Keratinocyte (primary cell): ENCODE data around the gene AEN. TPM values are rescaled to one million over a fixed set of nuclear protein-coding genes. Genes with fewer than 3 reads are reported as not detected.
A peak's percentile ranks its signal among the peaks of the same experiment; 100 is the strongest.

Experiments
- DNase-seq: peaks from one replicate; pipeline ENCODE4 v3.0.0-alpha.2; 2011; ENCODE audit warnings: low read depth, missing footprints, low spot score
- FAIRE-seq: peaks from 2 replicates; lab custom pipeline; 2011; peaks lifted over from hg19 to GRCh38; lab: Jason Lieb, UNC
- H2AFZ ChIP-seq: 2 replicates; pipeline ENCODE4 v1.6.0; 2012; ENCODE audit warnings: low read length, control low read depth, inconsistent platforms; ENCODE audit not compliant: control insufficient read depth
- H3K27ac ChIP-seq: 2 replicates; pipeline ENCODE4 v1.5.1; 2011; ENCODE audit warnings: low read length; ENCODE audit not compliant: control insufficient read depth, insufficient read depth
- H3K27me3 ChIP-seq: 3 replicates; pipeline ENCODE4 v1.6.0; 2011; ENCODE audit warnings: low read length; ENCODE audit not compliant: control insufficient read depth, insufficient read depth; ENCODE audit errors: extremely low read depth
- H3K36me3 ChIP-seq, 2 experiments: 2 replicates in 1 of 2; 3 replicates in 1 of 2; pipeline ENCODE4 v1.5.1; 2011; ENCODE audit warnings: low read length in 2 of 2, mild to moderate bottlenecking in 1 of 2; ENCODE audit not compliant: control insufficient read depth in 2 of 2, insufficient read depth in 2 of 2; ENCODE audit errors: extremely low read depth in 1 of 2
- H3K4me1 ChIP-seq: 3 replicates; pipeline ENCODE4 v1.5.1; 2011; ENCODE audit warnings: low read length; ENCODE audit not compliant: control insufficient read depth, insufficient read depth; ENCODE audit errors: extremely low read depth
- H3K4me2 ChIP-seq: 3 replicates; pipeline ENCODE4 v1.6.0; 2011; ENCODE audit warnings: low read depth, low read length; ENCODE audit not compliant: control insufficient read depth, insufficient read depth; ENCODE audit errors: extremely low read depth
- H3K4me3 ChIP-seq, 3 experiments: fragments of 200-600 bp in 1 of 3; sonication (generic) in 1 of 3; 2 replicates in 2 of 3; 3 replicates in 1 of 3; pipeline ENCODE4 v1.5.1; 2011 to 2016; ENCODE audit warnings: low read length in 3 of 3, mild to moderate bottlenecking in 3 of 3, control low read depth in 2 of 3, inconsistent platforms in 1 of 3, low read depth in 1 of 3, mixed read lengths in 1 of 3, mixed run types in 1 of 3, moderate library complexity in 1 of 3; ENCODE audit not compliant: control insufficient read depth in 2 of 3, insufficient read depth in 2 of 3; ENCODE audit errors: extremely low read depth in 1 of 3
- H3K79me2 ChIP-seq: 2 replicates; pipeline ENCODE4 v1.6.0; 2012; ENCODE audit warnings: low read length; ENCODE audit not compliant: control insufficient read depth, insufficient read depth
- H3K9ac ChIP-seq: 3 replicates; pipeline ENCODE4 v1.6.0; 2011; ENCODE audit warnings: low read length; ENCODE audit not compliant: control insufficient read depth, insufficient read depth; ENCODE audit errors: extremely low read depth
- H3K9me1 ChIP-seq: 3 replicates; pipeline ENCODE4 v1.6.0; 2011; ENCODE audit warnings: low read length; ENCODE audit not compliant: control insufficient read depth, insufficient read depth; ENCODE audit errors: extremely low read depth
- H3K9me3 ChIP-seq: 2 replicates; pipeline ENCODE4 v1.5.1; 2012; ENCODE audit warnings: low read depth, low read length; ENCODE audit not compliant: control insufficient read depth
- H4K20me1 ChIP-seq: 3 replicates; pipeline ENCODE4 v1.6.0; 2011; ENCODE audit warnings: low read length; ENCODE audit not compliant: control insufficient read depth, insufficient read depth; ENCODE audit errors: extremely low read depth
- CTCF ChIP-seq, 3 experiments: IDR thresholded peaks in 1 of 3; conservative IDR thresholded peaks in 1 of 3; optimal IDR thresholded peaks in 1 of 3; 2 replicates in 2 of 3; 3 replicates in 1 of 3; pipeline versions ENCODE3 to v1.5.1; 2011; ENCODE audit warnings: low read length in 3 of 3, mild to moderate bottlenecking in 3 of 3, moderate library complexity in 2 of 3, control low read depth in 1 of 3, inconsistent platforms in 1 of 3; ENCODE audit not compliant: insufficient read depth in 2 of 3; ENCODE audit errors: extremely low read depth in 1 of 3
- EZH2 ChIP-seq: IDR thresholded peaks from one replicate; pipeline ENCODE4 v1.6.1; 2012; ENCODE audit warnings: inconsistent platforms, mild to moderate bottlenecking, low read length, moderate library complexity
- dilution Hi-C: fragments of 300-500 bp; cut with MboI; formaldehyde crosslinking; loops from one replicate; pipeline ENCODE4 v1.7.0; 2020; ENCODE audit warnings: low sequenced_read_pairs; ENCODE audit not compliant: extremely low pct_ligation_motif_present
- polyA plus RNA-seq, 5 experiments: library from polyadenylated mRNA; depleted of rRNA in 3 of 5; stranded (reverse) in 3 of 5; stranded (forward) in 1 of 5; unstranded in 1 of 5; fragments of >200 nt; gene quantifications; 1 replicate in 1 of 5; 2 replicates in 3 of 5; 3 replicates in 1 of 5; pipeline versions ENCODE4 v1.2.1 to v1.2.3, GENCODE V29; 2011 to 2012; ENCODE audit warnings: missing spikeins in 2 of 5, low read depth in 1 of 5, low replicate concordance in 1 of 5

Gene AEN
- polyA plus RNA-seq, 1 donor (not counting 4 experiments of a cell fraction or from before 2014, with no cell fraction given): 27.5 TPM

GRCh38 chr15:88604381-88605188 is 16.6 kb upstream of the AEN start:
- no peak for FAIRE-seq
- no peak for DNase-seq
- no peak overlapping the region for H3K9ac ChIP-seq
- TF ChIP-seq EZH2: peak; percentile 59
- TF ChIP-seq CTCF (optimal IDR thresholded peaks at IDR 0.05 in 1 of 3, IDR thresholded peaks at IDR 0.05 in 1 of 3, conservative IDR thresholded peaks at IDR 0.05 in 1 of 3; ENCODE audit: extremely low read depth in 1 of 3, insufficient read depth in 2 of 3, low read length in 3 of 3): no peak
- H3K9me1 ChIP-seq: no peaks in the 10 kb centered on the region
- H3K27ac ChIP-seq: no peak overlapping the region
- peaks cover 45% of the 10 kb centered on the region for H3K27me3 ChIP-seq
- H3K36me3 ChIP-seq: no peaks in the 10 kb centered on the region
- dilution Hi-C loops: no loop called here
- H3K79me2 ChIP-seq: no peaks in the 10 kb centered on the region
- H3K9me3 ChIP-seq: no peaks in the 10 kb centered on the region
- no peaks in the 10 kb centered on the region for H3K4me1 ChIP-seq
- no peak overlapping the region for H3K4me3 ChIP-seq
- H4K20me1 ChIP-seq: no peaks in the 10 kb centered on the region
- H2AFZ ChIP-seq: no peak overlapping the region
- H3K4me2 ChIP-seq: no peak overlapping the region

GRCh38 chr15:88605189-88606069 is 15.7 kb upstream of the AEN start:
- Histone ChIP-seq H3K4me1 (no peaks in the 10 kb centered on the region), H3K4me3 (no peak overlapping the region), H3K36me3 (no peaks in the 10 kb centered on the region), H2AFZ (no peak overlapping the region), H4K20me1 (no peaks in the 10 kb centered on the region), H3K9me1 (no peaks in the 10 kb centered on the region), H3K9ac (no peak overlapping the region), H3K27me3 (peaks cover 53% of the 10 kb centered on the region), H3K27ac (no peak overlapping the region), H3K4me2 (no peak overlapping the region), H3K79me2 (no peaks in the 10 kb centered on the region), H3K9me3 (no peaks in the 10 kb centered on the region)
- FAIRE-seq (no peak), DNase-seq (no peak)
- dilution Hi-C loops: no loop called here
- peak; percentile 75 for TF ChIP-seq EZH2
- no peak for TF ChIP-seq CTCF (optimal IDR thresholded peaks at IDR 0.05 in 1 of 3, IDR thresholded peaks at IDR 0.05 in 1 of 3, conservative IDR thresholded peaks at IDR 0.05 in 1 of 3; ENCODE audit: extremely low read depth in 1 of 3, insufficient read depth in 2 of 3, low read length in 3 of 3)
